ENCODE data around the gene ATXN7L1.

GRCh38 chr7:105768117-105768516 is 108.3 kb downstream of the ATXN7L1 start:
- TF ChIP-seq CTCF (IDR thresholded peaks at IDR 0.05) (no peak), POLR2A (IDR thresholded peaks at IDR 0.05) (no peak), POLR2AphosphoS5 (IDR thresholded peaks at IDR 0.05) (no peak)
